Measurements from ENCODE around the gene PCLAF.

The PCLAF gene

GRCh38 chr15:64340355-64340754, 40.9 kb downstream of the PCLAF start:
- H3K4me3 ChIP-seq (ENCODE audit: low read length) = no peak overlapping the region
- no peak overlapping the region for H3K27ac ChIP-seq (ENCODE audit: low read length)
- no peak for TF ChIP-seq CTCF (IDR thresholded peaks at IDR 0.05; ENCODE audit: low read depth, low read length)
- no peak for TF ChIP-seq EZH2phosphoT487 (IDR thresholded peaks at IDR 0.05; ENCODE audit: low read depth)
- no peak overlapping the region for H3K9ac ChIP-seq (ENCODE audit: low read length)
- H3K79me2 ChIP-seq (ENCODE audit: low read length) = peaks cover 12% of the 10 kb centered on the region
- H3K4me2 ChIP-seq (ENCODE audit: low read length) = no peak overlapping the region
- no peaks in the 10 kb centered on the region for H3K4me1 ChIP-seq (ENCODE audit: low read length)
- peaks cover 20% of the 10 kb centered on the region for H4K20me1 ChIP-seq (ENCODE audit: insufficient read depth, low read length)
- H3K27me3 ChIP-seq (ENCODE audit: low read depth, low read length) = no peaks in the 10 kb centered on the region
- no peak overlapping the region for H2AFZ ChIP-seq (ENCODE audit: low read depth, low read length)
- no peaks in the 10 kb centered on the region for H3K9me3 ChIP-seq (ENCODE audit: insufficient read depth, low read length)
- H3K36me3 ChIP-seq (replicated peaks; ENCODE audit: low read depth, low read length) = peaks cover 5% of the 10 kb centered on the region

- Histone ChIP-seq H3K9me3 (ENCODE audit: insufficient read depth, low read length) (no peaks in the 10 kb centered on the region), H3K36me3 (replicated peaks; ENCODE audit: low read depth, low read length) (peaks cover 5% of the 10 kb centered on the region)
Observed at GRCh38 chr15:64337761-64338160, 43.5 kb downstream of the PCLAF start.

GRCh38 chr15:64333986-64334929, 47.0 kb downstream of the PCLAF start:
- no peak overlapping the region for H3K27ac ChIP-seq (ENCODE audit: low read length)
- peaks cover 3% of the 10 kb centered on the region for H3K4me1 ChIP-seq (ENCODE audit: low read length)
- peaks cover 7% of the 10 kb centered on the region; the same call in 1 of the 2 replicates for H3K79me2 ChIP-seq (ENCODE audit: low read length)

More at GRCh38 chr15:64337761-64338160, 43.5 kb downstream of the PCLAF start:
- H4K20me1 ChIP-seq (ENCODE audit: insufficient read depth, low read length) = peaks cover 23% of the 10 kb centered on the region
- TF ChIP-seq CTCF (IDR thresholded peaks at IDR 0.05; ENCODE audit: low read depth, low read length) (no peak), EZH2phosphoT487 (IDR thresholded peaks at IDR 0.05; ENCODE audit: low read depth) (no peak)
- no peak overlapping the region for H3K9ac ChIP-seq (ENCODE audit: low read length)
- H3K4me3 ChIP-seq (ENCODE audit: low read length) = no peak overlapping the region
- no peak overlapping the region for H2AFZ ChIP-seq (ENCODE audit: low read depth, low read length)
- H3K27ac ChIP-seq (ENCODE audit: low read length) = no peak overlapping the region
- peaks cover 3% of the 10 kb centered on the region for H3K4me1 ChIP-seq (ENCODE audit: low read length)
- no peaks in the 10 kb centered on the region for H3K27me3 ChIP-seq (ENCODE audit: low read depth, low read length)
- H3K79me2 ChIP-seq (ENCODE audit: low read length) = peaks cover 7% of the 10 kb centered on the region; the same call in 1 of the 2 replicates
- H3K4me2 ChIP-seq (ENCODE audit: low read length) = no peak overlapping the region

More at GRCh38 chr15:64333986-64334929, 47.0 kb downstream of the PCLAF start:
- H2AFZ ChIP-seq (ENCODE audit: low read depth, low read length) = no peak overlapping the region
- H3K9ac ChIP-seq (ENCODE audit: low read length) = no peak overlapping the region
- TF ChIP-seq EZH2phosphoT487 (IDR thresholded peaks at IDR 0.05; ENCODE audit: low read depth) (no peak), CTCF (IDR thresholded peaks at IDR 0.05; ENCODE audit: low read depth, low read length) (peak; percentile 54)
- H3K27me3 ChIP-seq (ENCODE audit: low read depth, low read length) = no peaks in the 10 kb centered on the region
- H3K4me2 ChIP-seq (ENCODE audit: low read length) = 0 out of 2 replicates have a peak overlapping the region, but pooled peaks have one; percentile 13
- no peaks in the 10 kb centered on the region for H3K36me3 ChIP-seq (replicated peaks; ENCODE audit: low read depth, low read length)
- H4K20me1 ChIP-seq (ENCODE audit: insufficient read depth, low read length) = peaks cover 20% of the 10 kb centered on the region
- no peaks in the 10 kb centered on the region for H3K9me3 ChIP-seq (ENCODE audit: insufficient read depth, low read length)
- H3K4me3 ChIP-seq (ENCODE audit: low read length) = no peak overlapping the region
